Glutamatergic neuron (in vitro differentiated cells): ENCODE measurements around the gene PIGO. TPM values are rescaled to one million over a fixed set of nuclear protein-coding genes. Genes with fewer than 3 reads are reported as not detected.

Source experiments
- DNase-seq: peaks from one replicate; pipeline ENCODE4 v3.0.0; 2022
- H3K27ac Mint-ChIP-seq: one replicate; pipeline ENCODE4 v1.8.0; 2020; ENCODE audit warnings: mild to moderate bottlenecking, mixed read lengths, inconsistent platforms; ENCODE audit not compliant: unreplicated experiment
- H3K27me3 Mint-ChIP-seq: one replicate; pipeline ENCODE4 v1.8.0; 2020; ENCODE audit warnings: mild to moderate bottlenecking, moderate library complexity, mixed read lengths, inconsistent platforms; ENCODE audit not compliant: unreplicated experiment
- H3K36me3 Mint-ChIP-seq: one replicate; pipeline ENCODE4 v1.8.0; 2020; ENCODE audit warnings: mild to moderate bottlenecking, mixed read lengths, inconsistent platforms; ENCODE audit not compliant: unreplicated experiment
- H3K4me1 Mint-ChIP-seq: one replicate; pipeline ENCODE4 v1.8.0; 2020; ENCODE audit warnings: mild to moderate bottlenecking, low read depth, mixed read lengths, inconsistent platforms; ENCODE audit not compliant: unreplicated experiment
- H3K4me3 Mint-ChIP-seq: one replicate; pipeline ENCODE4 v1.8.0; 2020; ENCODE audit warnings: mild to moderate bottlenecking, mixed read lengths, inconsistent platforms; ENCODE audit not compliant: unreplicated experiment
- H3K9me3 Mint-ChIP-seq: one replicate; pipeline ENCODE4 v1.8.0; 2020; ENCODE audit warnings: mild to moderate bottlenecking, moderate library complexity, mixed read lengths, inconsistent platforms; ENCODE audit not compliant: unreplicated experiment
- total RNA-seq: library from RNA; stranded (reverse); fragmentation: NEBNext Ultra II Directional; extraction: Animal tissue kit (Norgen Biotek cat#: 25700); gene quantifications from one replicate; pipeline ENCODE4 v1.2.1, GENCODE V29; 2021; ENCODE audit not compliant: unreplicated experiment
- TF ChIP-seq, protein P1 (sequence below): fragments of 200-600 bp; sonication (generic); IDR thresholded peaks from one replicate; pipeline ENCODE4 v1.5.0; 2021; ENCODE audit not compliant: partially characterized antibody, unreplicated experiment

The PIGO gene
- total RNA-seq, 1 donor from 2014 or later, result 19.0 TPM

GRCh38 chr9:35054871-35055644, 41.3 kb downstream of the PIGO start:
- no peaks in the 10 kb centered on the region for H3K4me1 Mint-ChIP-seq
- no peak for DNase-seq
- H3K9me3 Mint-ChIP-seq, result peaks cover 2% of the 10 kb centered on the region
- H3K27ac Mint-ChIP-seq, result no peak overlapping the region
- H3K36me3 Mint-ChIP-seq, result peaks cover 10% of the 10 kb centered on the region
- H3K27me3 Mint-ChIP-seq, result no peaks in the 10 kb centered on the region
- no peak overlapping the region for H3K4me3 Mint-ChIP-seq
- TF ChIP-seq, protein P1, sequence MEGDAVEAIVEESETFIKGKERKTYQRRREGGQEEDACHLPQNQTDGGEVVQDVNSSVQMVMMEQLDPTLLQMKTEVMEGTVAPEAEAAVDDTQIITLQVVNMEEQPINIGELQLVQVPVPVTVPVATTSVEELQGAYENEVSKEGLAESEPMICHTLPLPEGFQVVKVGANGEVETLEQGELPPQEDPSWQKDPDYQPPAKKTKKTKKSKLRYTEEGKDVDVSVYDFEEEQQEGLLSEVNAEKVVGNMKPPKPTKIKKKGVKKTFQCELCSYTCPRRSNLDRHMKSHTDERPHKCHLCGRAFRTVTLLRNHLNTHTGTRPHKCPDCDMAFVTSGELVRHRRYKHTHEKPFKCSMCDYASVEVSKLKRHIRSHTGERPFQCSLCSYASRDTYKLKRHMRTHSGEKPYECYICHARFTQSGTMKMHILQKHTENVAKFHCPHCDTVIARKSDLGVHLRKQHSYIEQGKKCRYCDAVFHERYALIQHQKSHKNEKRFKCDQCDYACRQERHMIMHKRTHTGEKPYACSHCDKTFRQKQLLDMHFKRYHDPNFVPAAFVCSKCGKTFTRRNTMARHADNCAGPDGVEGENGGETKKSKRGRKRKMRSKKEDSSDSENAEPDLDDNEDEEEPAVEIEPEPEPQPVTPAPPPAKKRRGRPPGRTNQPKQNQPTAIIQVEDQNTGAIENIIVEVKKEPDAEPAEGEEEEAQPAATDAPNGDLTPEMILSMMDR, result no peak

- no peak for DNase-seq
- Mint-ChIP-seq H3K4me3 (no peak overlapping the region), H3K36me3 (peaks cover 10% of the 10 kb centered on the region), H3K9me3 (peaks cover 2% of the 10 kb centered on the region), H3K27me3 (no peaks in the 10 kb centered on the region), H3K4me1 (no peaks in the 10 kb centered on the region), H3K27ac (no peak overlapping the region)
- TF ChIP-seq, protein P1, result no peak
Measured at GRCh38 chr9:35054185-35054835, 42.1 kb downstream of the PIGO start.

GRCh38 chr9:35051069-35051967, 45.1 kb downstream of the PIGO start:
- peak; percentile 78 for DNase-seq
- peaks cover 6% of the 10 kb centered on the region for H3K36me3 Mint-ChIP-seq
- TF ChIP-seq, protein P1, result peak; percentile 87
- peaks cover 2% of the 10 kb centered on the region for H3K9me3 Mint-ChIP-seq
- no peak overlapping the region for H3K4me3 Mint-ChIP-seq
- peak overlapping the region; percentile 11 for H3K27ac Mint-ChIP-seq
- no peaks in the 10 kb centered on the region for H3K4me1 Mint-ChIP-seq
- H3K27me3 Mint-ChIP-seq, result no peaks in the 10 kb centered on the region

DNA sequence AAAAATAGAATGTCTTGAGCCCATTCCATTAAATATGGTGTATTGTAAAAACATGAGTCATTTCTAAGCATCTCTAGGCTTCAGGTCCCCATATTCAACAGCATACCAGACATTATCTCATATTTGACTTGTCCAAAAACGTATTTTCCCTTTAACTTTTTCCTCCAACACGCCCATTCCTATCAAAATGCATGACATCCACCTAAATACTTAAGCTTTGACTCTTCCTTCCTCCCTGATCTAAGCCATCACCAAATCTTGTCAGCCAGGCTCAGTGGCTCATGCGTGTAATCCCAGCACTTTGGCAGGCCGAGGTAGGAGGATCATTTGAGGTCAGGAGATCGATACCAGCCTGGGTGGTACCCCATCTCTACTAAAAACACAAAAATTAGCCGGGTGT, 47.9 kb downstream of the PIGO start:
- Mint-ChIP-seq H3K27me3 (no peaks in the 10 kb centered on the region), H3K4me1 (no peaks in the 10 kb centered on the region), H3K27ac (no peak overlapping the region), H3K36me3 (peaks cover 6% of the 10 kb centered on the region), H3K4me3 (no peak overlapping the region), H3K9me3 (peaks cover 2% of the 10 kb centered on the region)
- TF ChIP-seq, protein P1, result no peak
- no peak for DNase-seq
